WTC11 (cell line): ENCODE measurements around the gene PLA1A.

Experiments
- CREB1 ChIP-seq: sonication (generic); formaldehyde crosslinking; IDR thresholded peaks from 2 replicates; pipeline ENCODE4 v1.8.0; 2023; ENCODE audit warnings: mild to moderate bottlenecking, missing genetic modification reagents
- CTCF ChIP-seq: fragments of 200-600 bp; IDR thresholded peaks from 2 replicates; pipeline ENCODE4 v1.8.0; 2022; ENCODE audit warnings: antibody characterized with exemption
- JUN ChIP-seq: sonication (generic); formaldehyde crosslinking; IDR thresholded peaks from 2 replicates; pipeline ENCODE4 v1.8.0; 2023; ENCODE audit warnings: mild to moderate bottlenecking, missing genetic modification reagents
- SMAD4 ChIP-seq: sonication (generic); formaldehyde crosslinking; IDR thresholded peaks from 2 replicates; pipeline ENCODE4 v1.8.0; 2022; ENCODE audit warnings: mild to moderate bottlenecking, missing genetic modification reagents
- TEAD4 ChIP-seq: sonication (generic); formaldehyde crosslinking; IDR thresholded peaks from 2 replicates; pipeline ENCODE4 v1.8.0; 2022; ENCODE audit warnings: mild to moderate bottlenecking, missing genetic modification reagents
- ZNF121 ChIP-seq: sonication (generic); formaldehyde crosslinking; IDR thresholded peaks from 2 replicates; pipeline ENCODE4 v1.8.0; 2023; ENCODE audit warnings: missing genetic modification reagents
- TF ChIP-seq, protein P1 (sequence below): sonication (generic); formaldehyde crosslinking; IDR thresholded peaks from 2 replicates; pipeline ENCODE4 v1.8.1; 2022; ENCODE audit warnings: missing genetic modification reagents, borderline replicate concordance

DNA sequence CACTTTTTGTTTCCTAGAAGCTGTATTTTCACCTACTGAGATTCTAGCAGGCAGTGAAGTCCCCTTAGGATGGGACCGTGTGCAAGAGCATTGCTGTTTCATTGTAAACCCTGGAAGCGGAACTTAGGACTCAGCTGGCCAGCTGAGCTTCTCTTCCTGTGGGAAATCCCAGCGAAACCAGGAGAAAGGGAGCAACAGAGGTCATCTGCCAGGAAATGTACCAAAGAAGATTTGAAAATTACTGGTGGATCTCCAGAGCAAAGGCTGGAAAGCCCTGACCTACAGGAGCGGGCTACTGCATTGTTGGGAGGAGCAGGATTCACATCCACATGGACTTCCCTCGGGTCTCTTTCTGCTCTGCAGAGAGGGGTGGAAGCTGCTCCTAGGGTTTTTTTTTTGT, 26.0 kb upstream of the PLA1A start:
- TF ChIP-seq SMAD4 (no peak), CTCF (no peak), CREB1 (CRISPR knock-in tag) (no peak), JUN (CRISPR knock-in tag) (no peak), ZNF121 (CRISPR knock-in tag) (no peak), TEAD4 (no peak)
- TF ChIP-seq, protein P1, sequence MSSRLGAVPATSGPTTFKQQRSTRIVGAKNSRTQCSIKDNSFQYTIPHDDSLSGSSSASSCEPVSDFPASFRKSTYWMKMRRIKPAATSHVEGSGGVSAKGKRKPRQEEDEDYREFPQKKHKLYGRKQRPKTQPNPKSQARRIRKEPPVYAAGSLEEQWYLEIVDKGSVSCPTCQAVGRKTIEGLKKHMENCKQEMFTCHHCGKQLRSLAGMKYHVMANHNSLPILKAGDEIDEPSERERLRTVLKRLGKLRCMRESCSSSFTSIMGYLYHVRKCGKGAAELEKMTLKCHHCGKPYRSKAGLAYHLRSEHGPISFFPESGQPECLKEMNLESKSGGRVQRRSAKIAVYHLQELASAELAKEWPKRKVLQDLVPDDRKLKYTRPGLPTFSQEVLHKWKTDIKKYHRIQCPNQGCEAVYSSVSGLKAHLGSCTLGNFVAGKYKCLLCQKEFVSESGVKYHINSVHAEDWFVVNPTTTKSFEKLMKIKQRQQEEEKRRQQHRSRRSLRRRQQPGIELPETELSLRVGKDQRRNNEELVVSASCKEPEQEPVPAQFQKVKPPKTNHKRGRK (CRISPR knock-in tag), result no peak
